NCI-H2029 treated with DMSO at 0.1 percent for 48 hours (cell line): ENCODE results near the gene UFD1.
A peak's percentile ranks its signal among the peaks of the same experiment; 100 is the strongest.
"Not testable (repeated sequence)": the region's sequence is repeated elsewhere in the genome, so short reads cannot be mapped to it uniquely, and the experiment has no call there.

Source experiments
- DNase-seq: peaks from one replicate; lab custom pipeline; 2025; lab: John Stamatoyannopoulos, UW

The UFD1 gene

DNA sequence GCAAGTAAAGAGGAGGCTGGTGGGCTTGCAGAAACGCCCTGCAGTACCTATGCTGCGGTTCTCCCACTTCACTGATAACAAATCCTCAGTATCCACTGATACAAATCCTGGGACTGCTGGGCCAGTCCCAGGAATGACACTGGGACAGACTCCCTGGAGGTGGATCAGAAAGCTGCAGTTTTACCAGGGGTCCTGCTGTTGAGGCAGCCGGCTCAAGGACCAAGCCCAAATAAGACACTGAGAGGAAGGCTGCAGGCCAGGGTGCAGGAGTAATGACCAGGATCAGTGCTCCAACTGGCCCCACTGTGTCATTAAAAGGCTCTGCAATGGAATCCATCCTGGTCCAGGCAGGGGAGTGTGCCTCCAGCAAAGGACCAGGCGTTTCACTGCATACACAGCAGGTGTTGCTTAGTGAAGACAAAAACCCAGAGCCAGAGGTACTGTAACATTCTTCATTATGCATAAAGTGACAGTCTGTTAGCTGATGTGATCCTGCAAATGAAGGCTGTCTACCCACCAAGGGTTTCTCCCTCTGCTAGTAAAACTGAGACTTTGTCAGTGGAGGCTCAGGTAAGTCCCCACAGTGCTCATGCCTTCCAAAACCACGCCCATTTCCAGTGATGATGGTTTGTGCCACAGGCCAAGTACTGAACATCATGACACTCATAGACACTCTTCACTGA is 30.1 kb downstream of the UFD1 start:
- DNase-seq, result no peak

DNA sequence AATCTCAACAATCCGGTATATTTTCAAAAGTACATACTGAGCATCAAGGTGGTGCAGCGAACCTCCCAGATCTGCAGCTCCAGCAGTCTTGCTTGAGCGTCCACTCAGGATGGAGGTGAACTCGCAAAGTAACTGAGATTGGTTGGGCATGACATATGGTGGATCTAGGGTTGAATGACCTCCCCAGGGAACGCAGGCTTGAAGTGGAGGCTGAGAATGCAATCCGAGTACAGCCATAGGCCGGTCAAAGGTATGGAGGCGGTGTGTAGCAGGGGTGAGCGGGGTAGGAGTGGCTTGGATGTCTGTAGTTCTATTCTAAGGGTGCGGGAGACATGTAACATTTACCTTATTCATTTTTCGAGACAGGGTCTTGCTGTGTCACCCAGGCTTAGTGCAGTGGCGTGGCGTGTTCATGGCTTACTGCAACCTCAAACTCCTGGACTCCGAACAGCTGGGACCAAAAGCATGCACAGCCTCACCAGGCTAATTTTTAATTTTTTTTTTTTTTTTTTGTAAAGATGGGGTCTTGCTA is 30.9 kb downstream of the UFD1 start:
- peak; percentile 45 for DNase-seq

GRCh38 chr22:19447330-19448075 is 31.5 kb downstream of the UFD1 start, which contains the start of gene C22orf39:
Gene C22orf39 (minus strand): TSS chr22:19447711. CDS start chr22:19447688, 23 bp downstream.
- peak; percentile 54 for DNase-seq

- no peak for DNase-seq
These were observed 32.2 kb downstream of the UFD1 start for GRCh38 chr22:19446603-19447329.

DNA sequence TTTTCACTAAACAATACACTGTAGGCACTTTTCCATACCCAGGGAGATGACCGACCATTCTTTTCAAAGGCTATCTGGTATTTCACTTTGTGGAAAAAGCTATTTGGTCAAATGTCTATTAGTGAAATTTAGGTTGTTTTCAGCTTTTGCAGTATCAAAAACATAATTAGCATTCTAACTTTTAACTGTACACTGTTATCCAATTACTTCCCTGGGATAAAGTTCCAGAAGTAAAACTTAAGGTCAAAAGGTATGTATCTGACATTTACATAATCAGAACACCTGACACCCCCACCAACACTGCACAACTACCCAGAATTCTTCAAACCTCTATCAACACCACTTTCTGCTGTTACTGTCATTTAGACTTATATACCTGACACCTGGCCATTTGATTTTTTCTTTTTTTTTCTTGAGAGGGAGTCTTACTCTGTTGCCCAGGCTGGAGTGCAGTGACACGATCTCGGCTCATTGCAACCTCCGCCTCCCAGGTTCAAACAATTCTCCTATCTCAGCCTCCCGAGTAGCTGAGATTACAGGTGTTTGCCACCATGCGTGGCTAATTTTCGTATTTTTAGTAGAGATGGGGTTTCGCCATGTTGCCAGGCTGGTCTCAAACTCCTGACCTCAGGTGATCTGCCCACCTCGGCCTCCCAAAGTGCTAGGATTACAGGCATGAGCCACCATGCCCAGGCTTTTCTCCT is 33.6 kb downstream of the UFD1 start:
- DNase-seq, result not testable (repeated sequence)

DNA sequence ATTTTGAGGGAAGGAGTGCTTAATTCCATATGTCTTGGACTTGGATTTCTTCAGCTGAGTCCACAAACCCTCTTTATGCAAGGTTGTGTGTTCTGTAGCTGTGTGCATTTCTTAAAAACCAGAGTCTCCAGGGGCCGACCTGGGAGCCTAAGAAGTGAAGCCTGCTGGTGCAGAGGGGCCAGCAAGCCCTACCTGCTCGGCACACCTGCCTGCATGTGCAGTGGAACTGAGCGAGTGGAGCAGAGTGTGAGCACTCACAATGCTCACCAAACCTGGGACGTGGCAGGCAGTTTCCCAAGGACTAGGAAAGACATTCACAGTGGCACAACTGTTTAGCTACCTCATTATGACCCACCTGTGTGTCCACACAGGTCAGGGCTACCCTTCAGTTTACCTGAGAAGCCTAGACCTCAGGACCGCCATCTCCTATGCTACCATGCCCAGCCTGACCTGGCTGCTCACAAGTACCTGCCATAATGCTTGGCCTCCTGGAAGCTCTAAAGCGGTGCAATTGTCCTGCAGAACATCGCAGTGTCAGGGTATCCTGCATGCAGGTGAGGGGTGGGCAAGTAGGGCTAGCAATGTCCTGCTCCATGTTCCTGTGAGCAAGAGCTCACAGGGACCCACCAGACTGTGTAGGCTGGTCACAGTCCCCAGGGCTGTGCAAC is 35.3 kb downstream of the UFD1 start:
- DNase-seq, result no peak

DNA sequence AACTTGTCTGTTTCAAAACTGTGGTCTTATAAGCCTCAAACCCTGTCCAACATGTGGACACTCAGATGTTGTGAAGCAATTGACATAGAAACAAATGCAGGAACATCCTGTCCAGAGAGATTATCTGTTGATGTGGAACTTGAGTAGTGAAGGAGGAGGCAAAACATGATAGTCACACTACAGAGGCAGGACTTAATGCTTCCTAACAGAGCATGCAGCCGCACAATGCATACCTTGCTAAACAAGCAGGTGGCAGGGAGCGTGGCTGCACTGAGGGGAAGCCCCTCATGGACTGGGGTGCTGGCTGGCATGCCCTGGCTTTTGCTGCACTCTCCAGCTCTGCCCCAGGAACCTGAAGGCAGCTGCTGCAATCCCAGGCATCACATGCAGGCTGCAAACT is 36.8 kb downstream of the UFD1 start:
- DNase-seq, result no peak

GRCh38 chr22:19440411-19441195 is 38.4 kb downstream of the UFD1 start:
- DNase-seq, result no peak

DNA sequence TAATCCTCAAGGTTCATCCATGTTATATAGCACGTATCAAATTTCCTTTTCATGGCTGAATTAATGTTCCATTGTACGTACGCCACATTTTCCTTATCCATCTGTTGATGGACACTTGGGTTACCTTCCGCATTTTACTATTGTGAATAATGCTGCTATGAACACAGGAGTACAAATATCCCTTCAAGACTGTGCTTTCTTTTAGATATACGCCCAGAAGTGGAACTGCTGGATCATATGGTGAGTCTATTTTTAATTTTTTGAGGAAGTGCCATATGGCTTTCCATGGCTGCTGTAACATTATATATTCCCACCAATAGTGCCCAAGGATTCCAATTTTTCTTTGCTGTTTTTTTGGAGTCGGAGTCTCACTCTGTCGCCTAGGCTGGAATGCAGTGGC is 40.7 kb downstream of the UFD1 start:
- DNase-seq, result no peak

- DNase-seq, result not testable (repeated sequence)
These were observed 42.4 kb downstream of the UFD1 start for GRCh38 chr22:19436444-19437161.

DNA sequence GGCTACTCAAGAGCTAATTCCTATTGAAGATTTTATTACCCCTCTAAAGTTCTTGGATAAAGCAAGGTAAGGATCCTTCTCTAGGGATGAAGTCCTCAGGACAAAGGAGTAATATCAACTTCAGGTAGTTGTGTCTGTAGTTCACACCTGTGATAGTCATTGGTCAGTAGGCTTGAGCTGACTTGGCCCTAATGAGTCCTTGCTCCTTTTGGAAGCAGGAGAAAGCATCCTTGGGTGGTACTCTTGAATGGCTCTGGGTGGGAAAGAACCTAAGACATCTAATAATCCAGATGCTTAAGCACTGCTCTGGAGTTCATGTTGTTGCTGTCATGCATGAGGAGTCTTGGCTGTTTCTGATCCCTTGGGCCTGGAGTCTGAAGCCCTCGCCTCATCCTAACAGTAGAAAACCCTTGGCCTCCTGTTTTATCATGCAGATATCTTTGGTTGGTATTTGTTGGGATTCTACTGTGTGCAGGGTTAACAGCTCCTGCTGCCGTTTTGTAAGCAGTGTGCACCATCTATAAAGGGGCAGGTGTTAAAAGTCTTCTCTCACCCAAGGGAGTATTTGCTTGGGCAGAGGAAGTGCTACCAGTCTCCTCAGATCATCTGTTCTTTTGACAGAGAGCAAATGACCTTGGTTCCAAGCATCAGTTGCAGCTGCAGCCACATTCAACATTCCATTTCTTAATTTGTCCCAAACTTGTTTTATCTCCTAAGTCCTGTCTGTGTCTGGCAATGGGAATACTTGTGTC is 44.0 kb downstream of the UFD1 start:
- DNase-seq, result no peak

DNA sequence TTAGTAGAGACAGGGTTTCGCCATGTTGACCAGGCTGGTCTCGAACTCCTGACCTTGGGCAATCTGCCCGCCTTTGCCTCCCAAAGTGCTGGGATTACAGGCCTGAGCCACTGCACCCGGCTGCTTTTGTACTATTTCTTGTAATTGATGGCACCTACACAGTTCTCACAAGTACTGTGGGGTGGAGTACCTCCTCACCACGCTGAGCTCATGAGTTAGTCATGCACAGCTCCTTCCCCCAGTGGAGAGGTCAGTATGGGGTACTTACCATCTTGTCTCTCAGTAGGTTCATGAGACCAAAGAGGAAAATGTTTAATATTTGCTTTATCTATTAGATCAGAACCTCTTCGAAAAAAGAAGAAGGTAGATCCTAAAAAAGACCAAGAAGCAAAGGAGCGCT is 44.6 kb downstream of the UFD1 start:
- no peak for DNase-seq

DNA sequence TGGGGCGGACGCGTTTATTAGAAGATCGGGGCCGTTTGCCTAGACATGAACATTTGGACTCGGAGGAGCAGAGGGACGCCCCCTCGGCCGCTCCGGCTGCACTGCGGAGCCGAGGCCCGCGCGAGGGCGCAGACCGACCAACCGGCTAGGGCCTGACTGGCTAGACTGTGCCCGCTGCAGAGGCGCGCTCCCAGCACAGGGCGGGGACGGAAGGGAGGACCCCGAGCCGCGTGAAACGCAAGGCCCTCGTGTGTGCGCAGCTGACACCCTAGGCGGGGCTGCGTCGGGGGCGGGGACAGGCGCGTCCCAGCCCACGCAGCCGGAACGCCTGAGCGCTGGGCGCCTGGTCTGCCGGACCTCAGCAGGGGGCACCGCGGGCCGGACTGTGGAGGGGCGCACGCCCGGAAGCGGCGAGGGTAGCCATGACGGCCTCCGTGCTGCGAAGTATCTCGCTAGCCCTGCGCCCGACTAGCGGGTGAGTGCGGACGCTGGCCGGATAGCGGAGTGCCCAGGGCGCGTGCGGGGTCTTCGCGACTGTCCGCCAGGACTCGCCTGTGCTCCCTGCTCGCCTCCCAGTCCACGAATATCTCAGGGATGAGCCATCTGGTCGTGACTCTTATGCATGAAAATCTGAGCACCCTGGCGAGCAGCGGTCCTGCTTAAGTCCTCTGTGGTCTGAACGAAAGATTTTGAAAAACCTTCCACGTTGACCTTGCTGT is 46.7 kb downstream of the UFD1 start, which contains the start of gene MRPL40:
TSS of gene MRPL40 (plus strand) at position 413 of the 719 bp plus-strand sequence. CDS start at position 423, 10 bp downstream.
- DNase-seq, result peak; percentile 46

GRCh38 chr22:19431649-19432132 is 47.3 kb downstream of the UFD1 start, which contains the start of gene HIRA:
Gene HIRA (minus strand): TSS chr22:19431733. CDS start chr22:19431476, 257 bp downstream.
- DNase-seq, result no peak

DNA sequence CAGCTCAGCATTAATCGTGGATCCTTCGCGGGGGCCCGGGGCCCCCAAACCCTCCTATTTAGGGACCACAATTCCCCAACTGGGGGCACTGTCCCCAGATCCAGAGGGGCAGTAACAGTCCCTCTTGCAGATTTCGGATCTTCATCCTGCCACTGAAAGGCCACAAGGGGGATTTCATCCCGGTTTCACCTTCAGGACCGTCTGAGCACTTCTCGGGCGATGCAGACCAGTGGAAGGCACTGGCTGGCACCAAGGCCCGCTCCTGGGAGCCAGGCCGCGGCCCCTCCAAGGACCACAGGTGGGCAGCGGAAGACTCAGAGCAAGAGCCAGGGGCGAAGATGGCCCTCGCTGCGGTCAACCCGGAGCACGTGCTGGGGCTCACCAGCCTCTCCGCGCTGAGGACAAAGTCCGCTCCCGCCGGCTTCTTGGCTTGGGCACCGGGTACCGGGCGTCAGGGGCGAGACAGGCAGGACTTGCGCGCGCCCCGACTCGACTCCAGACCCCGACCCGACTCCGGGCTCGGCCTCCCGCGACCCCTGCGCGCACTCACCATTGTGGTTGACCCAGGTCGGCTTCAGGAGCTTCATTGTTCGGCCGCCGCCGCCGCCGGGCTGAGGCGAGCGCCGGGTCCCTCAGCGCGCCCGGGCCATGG is 48.0 kb downstream of the UFD1 start:
- DNase-seq, result no peak

GRCh38 chr22:19429950-19430889 is 48.8 kb downstream of the UFD1 start:
- no peak for DNase-seq

- DNase-seq, result no peak
These were observed 54.9 kb downstream of the UFD1 start for GRCh38 chr22:19424186-19424500.
